ENCODE data around the gene VAMP5. TPM values are rescaled to one million over a fixed set of nuclear protein-coding genes. Genes with fewer than 3 reads are reported as not detected.
A peak's percentile ranks its signal among the peaks of the same experiment; 100 is the strongest.

The VAMP5 gene
- total and polyA plus RNA-seq, 9 of the 15 experiments (the other 6 are each of a cell fraction or from before 2014, with no cell fraction given): 0.54 to 1.9 (median 1.5) TPM; not detected in 2

- TF ChIP-seq POLR2AphosphoS5 (IDR thresholded peaks at IDR 0.05; ENCODE audit: control insufficient read depth, insufficient read depth, low read depth, low read length) (no peak), COPS2 (conservative IDR thresholded peaks at IDR 0.05) (no peak), SMAD2 (IDR thresholded peaks at IDR 0.05; ENCODE audit: low read depth, low read length) (no peak), KAT2B (IDR thresholded peaks at IDR 0.05; ENCODE audit: low read depth, low read length) (no peak), MLLT1 (IDR thresholded peaks at IDR 0.05) (no peak), OTX1 (CRISPR knock-in tag; IDR thresholded peaks at IDR 0.05) (0 out of 2 replicates have a peak, but pooled peaks have one; percentile 61), POLR2AphosphoS2 (IDR thresholded peaks at IDR 0.05; ENCODE audit: low read length) (no peak), RBM14 (IDR thresholded peaks at IDR 0.05; ENCODE audit: borderline replicate concordance, insufficient read depth, low read depth, low read length) (no peak), LEF1 (IDR thresholded peaks at IDR 0.05) (no peak), MAZ (CRISPR knock-in tag; conservative IDR thresholded peaks at IDR 0.05 in 1 of 2, IDR thresholded peaks at IDR 0.05 in 1 of 2) (no peak), MYC (IDR thresholded peaks at IDR 0.05; ENCODE audit: low read depth, low read length) (no peak), MYC (CRISPR knock-in tag; IDR thresholded peaks at IDR 0.05; ENCODE audit: borderline replicate concordance, low read depth) (peak; percentile 12; the same call in 1 of the 2 replicates), CBX5 (IDR thresholded peaks at IDR 0.05; ENCODE audit: borderline replicate concordance, low read depth) (no peak), ZFPM2 (CRISPR knock-in tag; IDR thresholded peaks at IDR 0.05) (no peak), EGR1 (conservative IDR thresholded peaks at IDR 0.05) (peak; percentile 72), ZNF274 (IDR thresholded peaks at IDR 0.05; ENCODE audit: borderline replicate concordance, low read depth, low read length) (no peak), MAFK (IDR thresholded peaks at IDR 0.05; ENCODE audit: low read length) (no peak), PCBP1 (IDR thresholded peaks at IDR 0.05; ENCODE audit: low read depth, low read length, poor library complexity, severe bottlenecking) (no peak), ZFX (CRISPR knock-in tag; IDR thresholded peaks at IDR 0.05) (no peak), ETV5 (CRISPR knock-in tag; IDR thresholded peaks at IDR 0.05; ENCODE audit: low read depth) (no peak), ZKSCAN8 (CRISPR knock-in tag; IDR thresholded peaks at IDR 0.05) (no peak), ZNF79 (CRISPR knock-in tag; IDR thresholded peaks at IDR 0.05; ENCODE audit: low read depth) (no peak), MBD2 (IDR thresholded peaks at IDR 0.05; ENCODE audit: borderline replicate concordance, low read depth) (no peak), ARID4B (CRISPR knock-in tag; IDR thresholded peaks at IDR 0.05) (no peak), ZNF644 (tag; IDR thresholded peaks at IDR 0.05; ENCODE audit: low read depth) (no peak), POLR2G (IDR thresholded peaks at IDR 0.05; ENCODE audit: low read depth, low read length) (no peak), MIER1 (IDR thresholded peaks at IDR 0.05; ENCODE audit: low read depth) (no peak)
Observed at GRCh38 chr2:85596026-85596333, 11.7 kb downstream of the VAMP5 start (continued).

All from K562 (cell line).